ENCODE results near the gene AKT1S1.

GRCh38 chr19:49876422-49877019 lies 634 bp downstream of the AKT1S1 start:
- TF ChIP-seq SP1 (IDR thresholded peaks at IDR 0.05) (no peak), ELF4 (IDR thresholded peaks at IDR 0.05) (no peak), HDGF (IDR thresholded peaks at IDR 0.05; ENCODE audit: borderline replicate concordance) (no peak), SUZ12 (IDR thresholded peaks at IDR 0.05) (no peak), FOXM1 (IDR thresholded peaks at IDR 0.05; ENCODE audit: borderline replicate concordance) (no peak), LEF1 (IDR thresholded peaks at IDR 0.05; ENCODE audit: borderline replicate concordance) (no peak), ARNT (IDR thresholded peaks at IDR 0.05) (no peak), FOXA1 (IDR thresholded peaks at IDR 0.05) (no peak), BHLHE40 (IDR thresholded peaks at IDR 0.05; ENCODE audit: borderline replicate concordance) (no peak), PKNOX1 (IDR thresholded peaks at IDR 0.05) (peak; percentile 68), ZNF384 (IDR thresholded peaks at IDR 0.05) (no peak), CTBP1 (IDR thresholded peaks at IDR 0.05; ENCODE audit: borderline replicate concordance) (no peak)

Measured in HEK293T (cell line).